Measurements from ENCODE around the gene TMEM107.

- no peak for TF ChIP-seq POLR2A (IDR thresholded peaks at IDR 0.05; ENCODE audit: low read depth, low read length)
- no peak for TF ChIP-seq PAX5 (IDR thresholded peaks at IDR 0.05; ENCODE audit: insufficient read depth, low read length, severe bottlenecking)
- TF ChIP-seq SPI1 (IDR thresholded peaks at IDR 0.05; ENCODE audit: low read depth, low read length): no peak
- TF ChIP-seq POLR2AphosphoS5 (IDR thresholded peaks at IDR 0.05; ENCODE audit: low read depth, low read length): no peak
- no peak for TF ChIP-seq TAF1 (IDR thresholded peaks at IDR 0.05; ENCODE audit: low read depth, low read length)
These were observed 17.2 kb downstream of the TMEM107 start for GRCh38 chr17:8159032-8159400.
